SK-N-SH (cell line): ENCODE results near the gene DENND5A. TPM values are rescaled to one million over a fixed set of nuclear protein-coding genes. Genes with fewer than 3 reads are reported as not detected.

Experiments
- CTCF ChIA-PET: fragments of 300-600, 350-600 bp; formaldehyde crosslinking; extraction: SDS; loops from one replicate; lab custom pipeline; 2021; lab: Yijun Ruan, JAX
- POLR2A ChIA-PET: fragments of 350-600 bp; sonication (Branson Sonifier 250); formaldehyde crosslinking; extraction: SDS; loops from one replicate; lab custom pipeline; 2020; ENCODE audit warnings: antibody characterized with exemption, inconsistent platforms; lab: Yijun Ruan, JAX
- DNase-seq: peaks from one replicate; pipeline ENCODE4 v3.0.0; 2012
- H2AFZ ChIP-seq: fragments of 200-600 bp; sonication (generic); 2 replicates; pipeline ENCODE4 v1.8.1; 2016; ENCODE audit warnings: antibody characterized with exemption, mild to moderate bottlenecking, low read depth
- H3F3A ChIP-seq: fragments of 200-600 bp; sonication (generic); replicated peaks from 2 replicates; pipeline ENCODE3; 2016; ENCODE audit warnings: antibody characterized with exemption, mild to moderate bottlenecking; ENCODE audit not compliant: insufficient read depth
- H3K27ac ChIP-seq, 2 experiments: fragments of 200-500 bp in 1 of 2; fragments of 200-600 bp in 1 of 2; sonication (Bioruptor generic) in 1 of 2; sonication (generic), shearing (Covaris generic) in 1 of 2; 2 replicates each; pipeline versions ENCODE4 v1.5.1 to v1.6.1; 2014 to 2016; ENCODE audit warnings: low read depth in 2 of 2, inconsistent platforms in 1 of 2, low read length in 1 of 2, mild to moderate bottlenecking in 1 of 2, mixed read lengths in 1 of 2
- H3K27me3 ChIP-seq: fragments of 200-600 bp; sonication (generic), shearing (Covaris generic); 2 replicates; pipeline ENCODE4 v1.6.1; 2016; ENCODE audit warnings: mixed run types; ENCODE audit not compliant: insufficient read depth
- H3K36me3 ChIP-seq, 2 experiments: fragments of 200-500 bp in 1 of 2; fragments of 200-600 bp in 1 of 2; sonication (Bioruptor generic) in 1 of 2; sonication (generic) in 1 of 2; replicated peaks in 1 of 2; 2 replicates each; pipeline versions ENCODE3 to v1.5.1; 2014 to 2016; ENCODE audit warnings: low read length in 1 of 2, mild to moderate bottlenecking in 1 of 2; ENCODE audit not compliant: insufficient read depth in 2 of 2, control insufficient read depth in 1 of 2
- H3K4me1 ChIP-seq, 2 experiments: fragments of 200-500 bp in 1 of 2; fragments of 200-600 bp in 1 of 2; sonication (Bioruptor generic) in 1 of 2; sonication (generic), shearing (Covaris generic) in 1 of 2; 2 replicates each; pipeline versions ENCODE4 v1.5.1 to v1.6.1; 2014 to 2016; ENCODE audit warnings: low read depth in 1 of 2, low read length in 1 of 2, mixed run types in 1 of 2; ENCODE audit not compliant: insufficient read depth in 2 of 2, control insufficient read depth in 1 of 2
- H3K4me2 ChIP-seq: fragments of 200-600 bp; sonication (generic), shearing (Covaris generic); 2 replicates; pipeline ENCODE4 v1.6.1; 2017; ENCODE audit warnings: mixed run types
- H3K4me3 ChIP-seq, 2 experiments: fragments of 200-500 bp in 1 of 2; fragments of 200-600 bp in 1 of 2; sonication (Bioruptor generic) in 1 of 2; sonication (generic), shearing (Covaris generic) in 1 of 2; 2 replicates each; pipeline versions ENCODE4 v1.5.1 to v1.8.1; 2014 to 2016; ENCODE audit warnings: low read depth in 2 of 2, inconsistent platforms in 1 of 2, low read length in 1 of 2, mild to moderate bottlenecking in 1 of 2, mixed read lengths in 1 of 2, moderate library complexity in 1 of 2
- H3K79me2 ChIP-seq: fragments of 200-600 bp; sonication (generic); 2 replicates; pipeline ENCODE4 v1.8.1; 2017; ENCODE audit warnings: mild to moderate bottlenecking; ENCODE audit not compliant: insufficient read depth
- H3K9ac ChIP-seq: fragments of 200-600 bp; sonication (generic); 2 replicates; pipeline ENCODE4 v1.6.1; 2017; ENCODE audit warnings: mixed run types
- H3K9me2 ChIP-seq: fragments of 200-600 bp; sonication (generic); 2 replicates; pipeline ENCODE4 v1.6.1; 2017; ENCODE audit warnings: mixed run types
- H3K9me3 ChIP-seq: fragments of 200-600 bp; sonication (generic); 2 replicates; pipeline ENCODE4 v1.6.1; 2017; ENCODE audit warnings: mixed run types, mild to moderate bottlenecking, moderate library complexity
- H4K20me1 ChIP-seq: fragments of 200-600 bp; sonication (generic); 2 replicates; pipeline ENCODE4 v1.6.1; 2017; ENCODE audit warnings: mild to moderate bottlenecking, mixed run types; ENCODE audit not compliant: insufficient read depth
- EP300 ChIP-seq, 2 experiments: IDR thresholded peaks; 2 replicates each; pipeline versions ENCODE4 v1.4.0 to v1.6.1; 2012; ENCODE audit warnings: borderline replicate concordance in 1 of 2, low read depth in 1 of 2, low read length in 1 of 2
- EZH2phosphoT487 ChIP-seq: fragments of 200-600 bp; sonication (generic); IDR thresholded peaks from 2 replicates; pipeline ENCODE4 v1.6.1; 2017; ENCODE audit warnings: low read depth, mixed run types, mild to moderate bottlenecking, antibody characterized with exemption, moderate library complexity, borderline replicate concordance
- FOSL2 ChIP-seq: IDR thresholded peaks from 2 replicates; pipeline ENCODE4 v1.4.0; 2012; ENCODE audit warnings: low read depth, mild to moderate bottlenecking, moderate library complexity, borderline replicate concordance
- FOXJ3 ChIP-seq: sonication (generic); formaldehyde crosslinking; IDR thresholded peaks from 2 replicates; pipeline ENCODE4 v1.5.1; 2020; ENCODE audit warnings: mild to moderate bottlenecking, missing genetic modification reagents
- GABPA ChIP-seq: IDR thresholded peaks from 2 replicates; pipeline ENCODE4 v1.4.0; 2012; ENCODE audit warnings: low read depth, mild to moderate bottlenecking
- GATA2 ChIP-seq: sonication (generic); formaldehyde crosslinking; IDR thresholded peaks from 2 replicates; pipeline ENCODE4 v1.5.0; 2020; ENCODE audit warnings: mild to moderate bottlenecking, missing genetic modification reagents
- MXI1 ChIP-seq: IDR thresholded peaks from 2 replicates; pipeline ENCODE4 v1.6.1; 2012; ENCODE audit warnings: mild to moderate bottlenecking, low read depth, low read length, improper control_type of control experiment
- NFIC ChIP-seq: IDR thresholded peaks from 2 replicates; pipeline ENCODE4 v1.4.0; 2012; ENCODE audit warnings: borderline replicate concordance
- NRF1 ChIP-seq: IDR thresholded peaks from 2 replicates; pipeline ENCODE4 v1.6.1; 2012; ENCODE audit warnings: low read depth, mild to moderate bottlenecking, low read length
- POLR2AphosphoS5 ChIP-seq: IDR thresholded peaks from 2 replicates; pipeline ENCODE4 v1.6.1; 2012; ENCODE audit warnings: low read depth, low read length
- RAD21 ChIP-seq: IDR thresholded peaks from 2 replicates; pipeline ENCODE4 v1.6.1; 2012; ENCODE audit warnings: mild to moderate bottlenecking, low read length
- RCOR1 ChIP-seq: fragments of 150-350 bp; IDR thresholded peaks from 2 replicates; pipeline ENCODE4 v1.6.1; 2017; ENCODE audit warnings: antibody characterized with exemption, low read length
- RFX5 ChIP-seq: IDR thresholded peaks from 2 replicates; pipeline ENCODE4 v1.6.1; 2012; ENCODE audit warnings: mild to moderate bottlenecking, improper control_type of control experiment, low read length
- SMC3 ChIP-seq: IDR thresholded peaks from 2 replicates; pipeline ENCODE4 v1.6.1; 2012; ENCODE audit warnings: low read depth, low read length, improper control_type of control experiment
- TAF1 ChIP-seq: IDR thresholded peaks from 2 replicates; pipeline ENCODE4 v1.6.1; 2012; ENCODE audit warnings: low read depth, mild to moderate bottlenecking, low read length, moderate library complexity, borderline replicate concordance
- TCF12 ChIP-seq: IDR thresholded peaks from 2 replicates; pipeline ENCODE4 v1.4.0; 2012
- YY1 ChIP-seq: IDR thresholded peaks from 2 replicates; pipeline ENCODE4 v1.4.0; 2012; ENCODE audit warnings: low read depth, mild to moderate bottlenecking
- WGBS: methylation state at CpG from one replicate; pipeline ENCODE4 v1.1.6; 2017; ENCODE audit warnings: low lambda C conversion rate; 5-methylcytosine and 5-hydroxymethylcytosine counted together
- polyA plus RNA-seq, 3 experiments: library from polyadenylated mRNA; depleted of rRNA; stranded (reverse); fragments of >200 nt; gene quantifications; 2 replicates each; pipeline ENCODE4 v1.2.3, GENCODE V29; 2012
- TF ChIP-seq, protein P1 (sequence below): IDR thresholded peaks from 2 replicates; pipeline ENCODE4 v1.6.1; 2012; ENCODE audit warnings: mild to moderate bottlenecking, low read depth, low read length, moderate library complexity
- TF ChIP-seq, protein P2 (sequence below): fragments of 150-350 bp; IDR thresholded peaks from 2 replicates; pipeline ENCODE4 v1.6.1; 2017; ENCODE audit warnings: antibody characterized with exemption, low read length, low read depth, borderline replicate concordance
- TF ChIP-seq, protein P3 (sequence below): fragments of 200-600 bp; sonication (generic); IDR thresholded peaks from 2 replicates; pipeline ENCODE4 v1.6.1; 2017; ENCODE audit warnings: antibody characterized with exemption, mild to moderate bottlenecking, moderate library complexity
- TF ChIP-seq, protein P4 (sequence below): fragments of 150-350 bp; IDR thresholded peaks from 2 replicates; pipeline ENCODE4 v1.6.1; 2016; ENCODE audit warnings: mild to moderate bottlenecking, low read depth, low read length
- TF ChIP-seq, protein P5 (sequence below): IDR thresholded peaks from 2 replicates; pipeline ENCODE4; 2012

Gene DENND5A
- polyA plus RNA-seq, 1 of the 3 experiments (the other 2 are of a cell fraction) = 110 TPM

DNA sequence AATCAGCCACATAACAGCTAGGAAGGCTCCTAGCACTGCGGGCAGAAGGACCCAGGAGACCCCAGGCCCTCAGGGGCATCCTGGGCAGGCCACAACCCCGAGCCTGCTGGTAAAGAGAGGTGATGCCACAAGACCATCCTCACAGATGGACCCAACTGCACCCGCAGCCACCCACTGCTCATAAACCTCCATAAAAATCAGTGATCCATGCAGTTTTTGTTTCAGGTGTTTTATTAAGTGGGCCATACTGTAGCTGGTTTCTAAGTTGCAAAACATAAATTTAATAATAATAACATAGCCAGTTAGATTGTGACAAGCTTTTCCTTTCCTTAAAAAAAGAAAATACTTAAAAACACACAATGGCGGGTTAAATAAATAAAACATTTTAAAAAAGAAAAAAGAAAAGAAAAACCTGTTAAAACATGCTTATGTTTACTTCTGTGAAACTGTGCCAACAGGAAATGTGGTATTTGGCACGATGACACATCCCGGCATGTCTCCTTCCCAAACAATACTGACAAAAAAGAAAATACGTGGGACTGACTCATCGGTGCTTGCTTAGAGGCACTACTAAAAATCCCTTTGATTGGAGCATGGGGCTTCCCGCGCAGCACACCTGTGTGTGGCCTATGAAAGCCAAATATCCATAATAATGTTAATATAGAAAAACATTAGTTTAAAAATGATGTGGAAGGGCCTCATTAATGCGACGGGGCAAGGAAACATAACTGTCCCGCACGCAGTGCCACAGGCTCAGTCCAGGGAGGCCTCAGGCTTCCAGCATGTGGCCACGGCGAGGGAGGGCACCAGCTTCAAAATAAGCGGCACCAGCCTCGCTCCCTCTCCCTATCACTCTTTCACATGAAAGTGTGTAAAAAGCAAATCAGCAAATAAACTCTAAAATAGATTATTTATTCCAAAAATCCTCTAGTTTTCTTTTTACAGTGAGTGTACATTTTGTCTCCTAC lies 126.3 kb downstream of the DENND5A start:
- no peaks in the 10 kb centered on the region for H3K9me3 ChIP-seq
- H3K36me3 ChIP-seq = peaks cover 49 to 56% of the 10 kb centered on the region in 2 experiments
- no peaks in the 10 kb centered on the region for H3K79me2 ChIP-seq
- H3K9ac ChIP-seq = no peak overlapping the region
- H3K4me2 ChIP-seq = peak overlapping the region; percentile 42; the same call in 1 of the 2 replicates
- no peaks in the 10 kb centered on the region for H3K27me3 ChIP-seq
- no peak overlapping the region for H3K4me3 ChIP-seq
- no peak overlapping the region for H2AFZ ChIP-seq
- H3K27ac ChIP-seq = peak overlapping the region; percentile 29 to 70; a peak in 3 of 4 replicates
- H4K20me1 ChIP-seq = peaks cover 31% of the 10 kb centered on the region
- DNase-seq = no peak
- H3F3A ChIP-seq = peaks cover 33% of the 10 kb centered on the region
- ChIA-PET POLR2A (interaction anchor here (1.5 kb wide), 1 partner anchor 175 kb away, joined by 3 read pairs; the partner anchor contains the start of gene TMEM9B), CTCF (interaction anchor here (0.8 to 6.3 kb wide), 28 partner anchors 9 to 493 kb away, joined by 3 to 205 read pairs (median 8); partner anchors contain the start of gene NRIP3)
- peaks cover 0 to 24% of the 10 kb centered on the region in 2 experiments; a peak in 3 of 4 replicates for H3K4me1 ChIP-seq
- 65% methylated on average over 18 of the region's 18 CpGs for WGBS
- no peaks in the 10 kb centered on the region for H3K9me2 ChIP-seq
- no peak for TF ChIP-seq TAF1
- TF ChIP-seq EZH2phosphoT487 = no peak
- no peak for TF ChIP-seq FOXJ3
- no peak for TF ChIP-seq SMC3
- TF ChIP-seq POLR2AphosphoS5 = no peak; the same call in 1 of the 2 replicates
- TF ChIP-seq RFX5 = no peak
- TF ChIP-seq YY1 = no peak
- TF ChIP-seq, protein P1, sequence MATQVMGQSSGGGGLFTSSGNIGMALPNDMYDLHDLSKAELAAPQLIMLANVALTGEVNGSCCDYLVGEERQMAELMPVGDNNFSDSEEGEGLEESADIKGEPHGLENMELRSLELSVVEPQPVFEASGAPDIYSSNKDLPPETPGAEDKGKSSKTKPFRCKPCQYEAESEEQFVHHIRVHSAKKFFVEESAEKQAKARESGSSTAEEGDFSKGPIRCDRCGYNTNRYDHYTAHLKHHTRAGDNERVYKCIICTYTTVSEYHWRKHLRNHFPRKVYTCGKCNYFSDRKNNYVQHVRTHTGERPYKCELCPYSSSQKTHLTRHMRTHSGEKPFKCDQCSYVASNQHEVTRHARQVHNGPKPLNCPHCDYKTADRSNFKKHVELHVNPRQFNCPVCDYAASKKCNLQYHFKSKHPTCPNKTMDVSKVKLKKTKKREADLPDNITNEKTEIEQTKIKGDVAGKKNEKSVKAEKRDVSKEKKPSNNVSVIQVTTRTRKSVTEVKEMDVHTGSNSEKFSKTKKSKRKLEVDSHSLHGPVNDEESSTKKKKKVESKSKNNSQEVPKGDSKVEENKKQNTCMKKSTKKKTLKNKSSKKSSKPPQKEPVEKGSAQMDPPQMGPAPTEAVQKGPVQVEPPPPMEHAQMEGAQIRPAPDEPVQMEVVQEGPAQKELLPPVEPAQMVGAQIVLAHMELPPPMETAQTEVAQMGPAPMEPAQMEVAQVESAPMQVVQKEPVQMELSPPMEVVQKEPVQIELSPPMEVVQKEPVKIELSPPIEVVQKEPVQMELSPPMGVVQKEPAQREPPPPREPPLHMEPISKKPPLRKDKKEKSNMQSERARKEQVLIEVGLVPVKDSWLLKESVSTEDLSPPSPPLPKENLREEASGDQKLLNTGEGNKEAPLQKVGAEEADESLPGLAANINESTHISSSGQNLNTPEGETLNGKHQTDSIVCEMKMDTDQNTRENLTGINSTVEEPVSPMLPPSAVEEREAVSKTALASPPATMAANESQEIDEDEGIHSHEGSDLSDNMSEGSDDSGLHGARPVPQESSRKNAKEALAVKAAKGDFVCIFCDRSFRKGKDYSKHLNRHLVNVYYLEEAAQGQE = no peak
- TF ChIP-seq, protein P2, sequence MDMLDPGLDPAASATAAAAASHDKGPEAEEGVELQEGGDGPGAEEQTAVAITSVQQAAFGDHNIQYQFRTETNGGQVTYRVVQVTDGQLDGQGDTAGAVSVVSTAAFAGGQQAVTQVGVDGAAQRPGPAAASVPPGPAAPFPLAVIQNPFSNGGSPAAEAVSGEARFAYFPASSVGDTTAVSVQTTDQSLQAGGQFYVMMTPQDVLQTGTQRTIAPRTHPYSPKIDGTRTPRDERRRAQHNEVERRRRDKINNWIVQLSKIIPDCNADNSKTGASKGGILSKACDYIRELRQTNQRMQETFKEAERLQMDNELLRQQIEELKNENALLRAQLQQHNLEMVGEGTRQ = no peak
- peak; percentile 75; the same call in 1 of the 2 replicates for TF ChIP-seq FOSL2
- no peak for TF ChIP-seq EP300 (IDR thresholded peaks at IDR 0.05; ENCODE audit: borderline replicate concordance in 1 of 2, low read depth in 1 of 2, low read length in 1 of 2)
- TF ChIP-seq, protein P3, sequence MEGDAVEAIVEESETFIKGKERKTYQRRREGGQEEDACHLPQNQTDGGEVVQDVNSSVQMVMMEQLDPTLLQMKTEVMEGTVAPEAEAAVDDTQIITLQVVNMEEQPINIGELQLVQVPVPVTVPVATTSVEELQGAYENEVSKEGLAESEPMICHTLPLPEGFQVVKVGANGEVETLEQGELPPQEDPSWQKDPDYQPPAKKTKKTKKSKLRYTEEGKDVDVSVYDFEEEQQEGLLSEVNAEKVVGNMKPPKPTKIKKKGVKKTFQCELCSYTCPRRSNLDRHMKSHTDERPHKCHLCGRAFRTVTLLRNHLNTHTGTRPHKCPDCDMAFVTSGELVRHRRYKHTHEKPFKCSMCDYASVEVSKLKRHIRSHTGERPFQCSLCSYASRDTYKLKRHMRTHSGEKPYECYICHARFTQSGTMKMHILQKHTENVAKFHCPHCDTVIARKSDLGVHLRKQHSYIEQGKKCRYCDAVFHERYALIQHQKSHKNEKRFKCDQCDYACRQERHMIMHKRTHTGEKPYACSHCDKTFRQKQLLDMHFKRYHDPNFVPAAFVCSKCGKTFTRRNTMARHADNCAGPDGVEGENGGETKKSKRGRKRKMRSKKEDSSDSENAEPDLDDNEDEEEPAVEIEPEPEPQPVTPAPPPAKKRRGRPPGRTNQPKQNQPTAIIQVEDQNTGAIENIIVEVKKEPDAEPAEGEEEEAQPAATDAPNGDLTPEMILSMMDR = no peak
- TF ChIP-seq TCF12 = peak; percentile 63
- TF ChIP-seq NFIC = peak; percentile 90
- TF ChIP-seq RAD21 = no peak
- no peak for TF ChIP-seq NRF1
- TF ChIP-seq RCOR1 = no peak
- TF ChIP-seq, protein P4, sequence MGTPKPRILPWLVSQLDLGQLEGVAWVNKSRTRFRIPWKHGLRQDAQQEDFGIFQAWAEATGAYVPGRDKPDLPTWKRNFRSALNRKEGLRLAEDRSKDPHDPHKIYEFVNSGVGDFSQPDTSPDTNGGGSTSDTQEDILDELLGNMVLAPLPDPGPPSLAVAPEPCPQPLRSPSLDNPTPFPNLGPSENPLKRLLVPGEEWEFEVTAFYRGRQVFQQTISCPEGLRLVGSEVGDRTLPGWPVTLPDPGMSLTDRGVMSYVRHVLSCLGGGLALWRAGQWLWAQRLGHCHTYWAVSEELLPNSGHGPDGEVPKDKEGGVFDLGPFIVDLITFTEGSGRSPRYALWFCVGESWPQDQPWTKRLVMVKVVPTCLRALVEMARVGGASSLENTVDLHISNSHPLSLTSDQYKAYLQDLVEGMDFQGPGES = no peak
- TF ChIP-seq GABPA = no peak; the same call in 1 of the 2 replicates
- no peak for TF ChIP-seq GATA2 (CRISPR knock-in tag)
- TF ChIP-seq MXI1 = no peak
- TF ChIP-seq, protein P5, sequence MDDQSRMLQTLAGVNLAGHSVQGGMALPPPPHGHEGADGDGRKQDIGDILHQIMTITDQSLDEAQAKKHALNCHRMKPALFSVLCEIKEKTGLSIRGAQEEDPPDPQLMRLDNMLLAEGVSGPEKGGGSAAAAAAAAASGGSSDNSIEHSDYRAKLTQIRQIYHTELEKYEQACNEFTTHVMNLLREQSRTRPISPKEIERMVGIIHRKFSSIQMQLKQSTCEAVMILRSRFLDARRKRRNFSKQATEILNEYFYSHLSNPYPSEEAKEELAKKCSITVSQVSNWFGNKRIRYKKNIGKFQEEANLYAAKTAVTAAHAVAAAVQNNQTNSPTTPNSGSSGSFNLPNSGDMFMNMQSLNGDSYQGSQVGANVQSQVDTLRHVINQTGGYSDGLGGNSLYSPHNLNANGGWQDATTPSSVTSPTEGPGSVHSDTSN = peak; percentile 26; the same call in 1 of the 2 replicates
